GM12878 (cell line): Measurements from ENCODE around the gene SHC4. TPM values are rescaled to one million over a fixed set of nuclear protein-coding genes. Genes with fewer than 3 reads are reported as not detected.
A peak's percentile ranks its signal among the peaks of the same experiment; 100 is the strongest.

Experiments
- BHLHE40 ChIP-seq, 2 experiments: fragments of 450-650 bp in 1 of 2; IDR thresholded peaks; 2 replicates each; pipeline ENCODE4 v1.6.1; 2011 to 2017; ENCODE audit warnings: low read depth in 2 of 2, borderline replicate concordance in 1 of 2, improper control_type of control experiment in 1 of 2, low read length in 1 of 2, mild to moderate bottlenecking in 1 of 2
- CHD1 ChIP-seq: IDR thresholded peaks from 2 replicates; pipeline ENCODE4 v1.6.1; 2012; ENCODE audit warnings: low read depth, low read length, improper control_type of control experiment
- IKZF2 ChIP-seq, 2 experiments: fragments of 450-650 bp; IDR thresholded peaks; 2 replicates each; pipeline ENCODE4 v1.6.1; 2017; ENCODE audit warnings: mild to moderate bottlenecking in 2 of 2, moderate library complexity in 2 of 2
- MEF2A ChIP-seq: IDR thresholded peaks from 2 replicates; pipeline ENCODE4 v1.6.1; 2011; ENCODE audit warnings: low read depth, mild to moderate bottlenecking, low read length, moderate library complexity; ENCODE audit not compliant: insufficient read depth
- MTA2 ChIP-seq: fragments of 450-650 bp; IDR thresholded peaks from 2 replicates; pipeline ENCODE4 v1.6.1; 2016; ENCODE audit warnings: low read depth, mild to moderate bottlenecking, moderate library complexity
- NR2C2 ChIP-seq: IDR thresholded peaks from 2 replicates; pipeline ENCODE4 v1.6.1; 2011; ENCODE audit warnings: borderline replicate concordance, low read depth; ENCODE audit not compliant: control insufficient read depth, insufficient read length
- SP1 ChIP-seq: IDR thresholded peaks from one replicate; pipeline ENCODE4 v1.6.1; 2011; ENCODE audit warnings: low read depth, low read length
- STAT1 ChIP-seq: fragments of 450-650 bp; conservative IDR thresholded peaks from 2 replicates; pipeline ENCODE4 v1.6.1; 2014; ENCODE audit warnings: antibody characterized with exemption, mild to moderate bottlenecking
- TCF12 ChIP-seq: IDR thresholded peaks from 2 replicates; pipeline ENCODE4 v1.6.1; 2011; ENCODE audit warnings: low read depth, mild to moderate bottlenecking, low read length
- WRNIP1 ChIP-seq: IDR thresholded peaks from 2 replicates; pipeline ENCODE4 v1.6.1; 2011; ENCODE audit warnings: low read depth, low read length, improper control_type of control experiment, borderline replicate concordance
- ZNF207 ChIP-seq: fragments of 450-650 bp; IDR thresholded peaks from 2 replicates; pipeline ENCODE4 v1.6.1; 2014; ENCODE audit warnings: antibody characterized with exemption, mild to moderate bottlenecking, borderline replicate concordance
- polyA plus RNA-seq, 11 experiments: library from polyadenylated mRNA; depleted of rRNA in 4 of 11; unstranded in 6 of 11; stranded (reverse) in 5 of 11; fragments of >200 nt; fragmentation: Nextera tagmentation in 4 of 11; fragmentation: Illumina TruSeq in 1 of 11; extraction: Ambion mirVana in 4 of 11; extraction: Trizol in 1 of 11; gene quantifications; 1 replicate in 1 of 11; 2 replicates in 10 of 11; pipeline versions ENCODE4 v1.2.1 to v1.2.3, GENCODE V29; 2011 to 2016; ENCODE audit warnings: inconsistent platforms in 2 of 11, missing spikeins in 2 of 11, low read depth in 1 of 11
- total RNA-seq, 4 experiments: library from RNA; depleted of rRNA in 3 of 4; stranded (reverse); fragments of >200 nt in 3 of 4; fragmentation: Illumina TruSeq in 1 of 4; extraction: Trizol in 1 of 4; gene quantifications; 2 replicates each; pipeline versions ENCODE4 v1.2.1 to v1.2.3, GENCODE V29; 2013 to 2021
- TF ChIP-seq, protein P1 (sequence below): fragments of 450-650 bp; IDR thresholded peaks from 2 replicates; pipeline ENCODE4 v1.6.1; 2017; ENCODE audit warnings: low read depth, mild to moderate bottlenecking, moderate library complexity
- TF ChIP-seq, protein P2 (sequence below): fragments of 450-650 bp; IDR thresholded peaks from 2 replicates; pipeline ENCODE4 v1.6.1; 2018; ENCODE audit warnings: borderline replicate concordance, mild to moderate bottlenecking; ENCODE audit not compliant: partially characterized antibody
- TF ChIP-seq, protein P3 (sequence below), 3 experiments: IDR thresholded peaks in 2 of 3; conservative IDR thresholded peaks in 1 of 3; 2 replicates each; pipeline ENCODE4 v1.5.1; 2011; ENCODE audit warnings: low read depth in 3 of 3, low read length in 3 of 3, mild to moderate bottlenecking in 3 of 3, control low read depth in 2 of 3, moderate library complexity in 2 of 3, inconsistent platforms in 1 of 3, mixed read lengths in 1 of 3; ENCODE audit not compliant: control insufficient read depth in 2 of 3, insufficient read depth in 1 of 3; ENCODE audit errors: extremely low read depth in 1 of 3
- TF ChIP-seq, protein P4 (sequence below): IDR thresholded peaks from 2 replicates; pipeline ENCODE4 v1.6.1; 2011; ENCODE audit warnings: low read depth, mild to moderate bottlenecking, low read length, moderate library complexity, borderline replicate concordance; ENCODE audit errors: extremely low read depth
- TF ChIP-seq, protein P5 (sequence below): fragments of 450-650 bp; IDR thresholded peaks from 2 replicates; pipeline ENCODE4 v1.6.1; 2018; ENCODE audit warnings: mild to moderate bottlenecking, low read depth, moderate library complexity; ENCODE audit not compliant: partially characterized antibody

SHC4 gene
- total and polyA plus RNA-seq, 10 of the 15 experiments (the other 5 are each of a cell fraction or from before 2014, with no cell fraction given): 0.04 to 0.87 (median 0.14) TPM

DNA sequence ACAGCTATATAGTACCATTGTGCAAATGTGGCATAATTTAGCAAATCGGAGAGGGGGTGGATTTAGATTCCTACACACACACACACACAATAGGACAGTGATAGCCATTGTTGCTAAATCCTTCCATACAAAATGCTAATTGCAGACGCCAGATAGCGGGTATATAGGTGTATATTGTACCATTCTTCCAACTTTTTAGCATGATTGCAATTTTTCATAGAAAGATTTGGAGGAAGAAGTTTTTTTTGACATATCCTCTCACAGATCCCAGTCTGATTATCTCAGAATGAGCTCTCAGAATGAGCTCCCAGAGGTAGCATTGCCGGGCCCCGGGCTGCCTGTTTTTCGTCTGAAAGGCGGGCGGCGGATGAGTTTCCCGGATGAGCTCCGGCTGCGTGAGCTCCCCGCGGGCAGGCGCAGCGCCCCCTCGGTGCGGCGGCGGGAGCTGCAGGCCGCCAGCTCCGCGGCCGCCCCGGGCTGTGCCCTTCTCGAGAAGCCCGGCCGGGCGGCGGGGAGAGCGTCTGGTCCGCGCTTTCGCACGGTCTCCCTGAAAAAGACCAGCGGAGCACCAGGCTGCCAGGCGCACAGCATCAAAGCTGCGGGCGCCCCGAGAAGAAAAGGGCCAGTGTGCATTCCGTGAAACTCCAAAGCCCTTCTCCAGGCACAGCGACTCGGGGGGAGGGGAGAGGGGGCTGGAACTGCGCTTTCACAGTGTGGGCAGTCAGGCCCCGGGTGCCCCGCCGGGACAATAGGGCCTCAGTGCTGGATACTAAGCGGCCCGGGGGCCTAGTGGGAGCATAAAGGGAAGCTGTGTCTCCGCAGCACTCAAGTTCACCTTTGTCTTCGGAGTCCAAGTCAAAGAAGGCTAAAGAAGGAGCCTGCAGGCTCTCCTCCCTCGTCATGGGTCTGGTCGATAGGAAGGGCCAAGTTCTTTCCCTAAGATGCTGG lies 12.0 kb upstream of the SHC4 start (continued):
- TF ChIP-seq, protein P1, sequence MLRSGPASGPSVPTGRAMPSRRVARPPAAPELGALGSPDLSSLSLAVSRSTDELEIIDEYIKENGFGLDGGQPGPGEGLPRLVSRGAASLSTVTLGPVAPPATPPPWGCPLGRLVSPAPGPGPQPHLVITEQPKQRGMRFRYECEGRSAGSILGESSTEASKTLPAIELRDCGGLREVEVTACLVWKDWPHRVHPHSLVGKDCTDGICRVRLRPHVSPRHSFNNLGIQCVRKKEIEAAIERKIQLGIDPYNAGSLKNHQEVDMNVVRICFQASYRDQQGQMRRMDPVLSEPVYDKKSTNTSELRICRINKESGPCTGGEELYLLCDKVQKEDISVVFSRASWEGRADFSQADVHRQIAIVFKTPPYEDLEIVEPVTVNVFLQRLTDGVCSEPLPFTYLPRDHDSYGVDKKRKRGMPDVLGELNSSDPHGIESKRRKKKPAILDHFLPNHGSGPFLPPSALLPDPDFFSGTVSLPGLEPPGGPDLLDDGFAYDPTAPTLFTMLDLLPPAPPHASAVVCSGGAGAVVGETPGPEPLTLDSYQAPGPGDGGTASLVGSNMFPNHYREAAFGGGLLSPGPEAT: no peak
- TF ChIP-seq MEF2A: no peak
- 0 out of 2 replicates have a peak, but pooled peaks have one; percentile 59 for TF ChIP-seq ZNF207
- TF ChIP-seq BHLHE40 (IDR thresholded peaks at IDR 0.05; ENCODE audit: borderline replicate concordance in 1 of 2, low read depth in 2 of 2, low read length in 1 of 2): peak in 1 of 2 experiments; percentile 59; a peak in 2 of 4 replicates
- TF ChIP-seq, protein P2, sequence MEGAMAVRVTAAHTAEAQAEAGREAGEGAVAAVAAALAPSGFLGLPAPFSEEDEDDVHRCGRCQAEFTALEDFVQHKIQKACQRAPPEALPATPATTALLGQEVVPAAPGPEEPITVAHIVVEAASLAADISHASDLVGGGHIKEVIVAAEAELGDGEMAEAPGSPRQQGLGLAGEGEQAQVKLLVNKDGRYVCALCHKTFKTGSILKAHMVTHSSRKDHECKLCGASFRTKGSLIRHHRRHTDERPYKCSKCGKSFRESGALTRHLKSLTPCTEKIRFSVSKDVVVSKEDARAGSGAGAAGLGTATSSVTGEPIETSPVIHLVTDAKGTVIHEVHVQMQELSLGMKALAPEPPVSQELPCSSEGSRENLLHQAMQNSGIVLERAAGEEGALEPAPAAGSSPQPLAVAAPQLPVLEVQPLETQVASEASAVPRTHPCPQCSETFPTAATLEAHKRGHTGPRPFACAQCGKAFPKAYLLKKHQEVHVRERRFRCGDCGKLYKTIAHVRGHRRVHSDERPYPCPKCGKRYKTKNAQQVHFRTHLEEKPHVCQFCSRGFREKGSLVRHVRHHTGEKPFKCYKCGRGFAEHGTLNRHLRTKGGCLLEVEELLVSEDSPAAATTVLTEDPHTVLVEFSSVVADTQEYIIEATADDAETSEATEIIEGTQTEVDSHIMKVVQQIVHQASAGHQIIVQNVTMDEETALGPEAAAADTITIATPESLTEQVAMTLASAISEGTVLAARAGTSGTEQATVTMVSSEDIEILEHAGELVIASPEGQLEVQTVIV: no peak
- no peak for TF ChIP-seq SP1
- TF ChIP-seq, protein P3, sequence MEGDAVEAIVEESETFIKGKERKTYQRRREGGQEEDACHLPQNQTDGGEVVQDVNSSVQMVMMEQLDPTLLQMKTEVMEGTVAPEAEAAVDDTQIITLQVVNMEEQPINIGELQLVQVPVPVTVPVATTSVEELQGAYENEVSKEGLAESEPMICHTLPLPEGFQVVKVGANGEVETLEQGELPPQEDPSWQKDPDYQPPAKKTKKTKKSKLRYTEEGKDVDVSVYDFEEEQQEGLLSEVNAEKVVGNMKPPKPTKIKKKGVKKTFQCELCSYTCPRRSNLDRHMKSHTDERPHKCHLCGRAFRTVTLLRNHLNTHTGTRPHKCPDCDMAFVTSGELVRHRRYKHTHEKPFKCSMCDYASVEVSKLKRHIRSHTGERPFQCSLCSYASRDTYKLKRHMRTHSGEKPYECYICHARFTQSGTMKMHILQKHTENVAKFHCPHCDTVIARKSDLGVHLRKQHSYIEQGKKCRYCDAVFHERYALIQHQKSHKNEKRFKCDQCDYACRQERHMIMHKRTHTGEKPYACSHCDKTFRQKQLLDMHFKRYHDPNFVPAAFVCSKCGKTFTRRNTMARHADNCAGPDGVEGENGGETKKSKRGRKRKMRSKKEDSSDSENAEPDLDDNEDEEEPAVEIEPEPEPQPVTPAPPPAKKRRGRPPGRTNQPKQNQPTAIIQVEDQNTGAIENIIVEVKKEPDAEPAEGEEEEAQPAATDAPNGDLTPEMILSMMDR (IDR thresholded peaks at IDR 0.05 in 2 of 3, conservative IDR thresholded peaks at IDR 0.05 in 1 of 3; ENCODE audit: control insufficient read depth in 2 of 3, extremely low read depth in 1 of 3, insufficient read depth in 1 of 3, low read depth in 3 of 3, low read length in 3 of 3): peak; percentile 74 to 93 (median 76)
- TF ChIP-seq, protein P4, sequence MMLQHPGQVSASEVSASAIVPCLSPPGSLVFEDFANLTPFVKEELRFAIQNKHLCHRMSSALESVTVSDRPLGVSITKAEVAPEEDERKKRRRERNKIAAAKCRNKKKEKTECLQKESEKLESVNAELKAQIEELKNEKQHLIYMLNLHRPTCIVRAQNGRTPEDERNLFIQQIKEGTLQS: no peak
- no peak for TF ChIP-seq MTA2
- TF ChIP-seq, protein P5, sequence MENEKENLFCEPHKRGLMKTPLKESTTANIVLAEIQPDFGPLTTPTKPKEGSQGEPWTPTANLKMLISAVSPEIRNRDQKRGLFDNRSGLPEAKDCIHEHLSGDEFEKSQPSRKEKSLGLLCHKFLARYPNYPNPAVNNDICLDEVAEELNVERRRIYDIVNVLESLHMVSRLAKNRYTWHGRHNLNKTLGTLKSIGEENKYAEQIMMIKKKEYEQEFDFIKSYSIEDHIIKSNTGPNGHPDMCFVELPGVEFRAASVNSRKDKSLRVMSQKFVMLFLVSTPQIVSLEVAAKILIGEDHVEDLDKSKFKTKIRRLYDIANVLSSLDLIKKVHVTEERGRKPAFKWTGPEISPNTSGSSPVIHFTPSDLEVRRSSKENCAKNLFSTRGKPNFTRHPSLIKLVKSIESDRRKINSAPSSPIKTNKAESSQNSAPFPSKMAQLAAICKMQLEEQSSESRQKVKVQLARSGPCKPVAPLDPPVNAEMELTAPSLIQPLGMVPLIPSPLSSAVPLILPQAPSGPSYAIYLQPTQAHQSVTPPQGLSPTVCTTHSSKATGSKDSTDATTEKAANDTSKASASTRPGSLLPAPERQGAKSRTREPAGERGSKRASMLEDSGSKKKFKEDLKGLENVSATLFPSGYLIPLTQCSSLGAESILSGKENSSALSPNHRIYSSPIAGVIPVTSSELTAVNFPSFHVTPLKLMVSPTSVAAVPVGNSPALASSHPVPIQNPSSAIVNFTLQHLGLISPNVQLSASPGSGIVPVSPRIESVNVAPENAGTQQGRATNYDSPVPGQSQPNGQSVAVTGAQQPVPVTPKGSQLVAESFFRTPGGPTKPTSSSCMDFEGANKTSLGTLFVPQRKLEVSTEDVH: no peak
- TF ChIP-seq IKZF2 (IDR thresholded peaks at IDR 0.05): no peak
- TF ChIP-seq CHD1: no peak
- TF ChIP-seq STAT1: no peak; the same call in 1 of the 2 replicates
- TF ChIP-seq TCF12: no peak
- no peak for TF ChIP-seq WRNIP1
- no peak for TF ChIP-seq NR2C2
